A172 (cell line): Measurements from ENCODE around the gene LRP2BP. TPM values are rescaled to one million over a fixed set of nuclear protein-coding genes. Genes with fewer than 3 reads are reported as not detected.

Source experiments
- DNase-seq: peaks from one replicate; pipeline ENCODE4 v3.0.0-alpha.2; 2015; ENCODE audit warnings: low spot score
- total RNA-seq: library from RNA; depleted of rRNA; stranded (reverse); fragments of >200 nt; shearing (Covaris generic); gene quantifications from 2 replicates; pipeline ENCODE4 v1.2.3, GENCODE V29; 2014; rRNA removed

The LRP2BP gene
- total RNA-seq = 0.34 and 0.55 TPM in 2 replicates

GRCh38 chr4:185395238-185395955, at the start of gene LRP2BP:
Gene LRP2BP, minus strand, starts transcription at chr4:185395924. Its CDS starts 17,738 bp downstream, at chr4:185378186.
- DNase-seq = peak; percentile 83

GRCh38 chr4:185445209-185445608, 49.5 kb upstream of the LRP2BP start:
- DNase-seq = no peak

GRCh38 chr4:185441479-185441878, 45.8 kb upstream of the LRP2BP start:
- DNase-seq = no peak

- no peak for DNase-seq
These were observed 42.1 kb upstream of the LRP2BP start for GRCh38 chr4:185437809-185438208.

GRCh38 chr4:185435466-185435865, 39.7 kb upstream of the LRP2BP start:
- no peak for DNase-seq

- DNase-seq = no peak
These were observed 33.9 kb upstream of the LRP2BP start for GRCh38 chr4:185429660-185430059.

- DNase-seq = no peak
These were observed 31.4 kb upstream of the LRP2BP start for GRCh38 chr4:185426960-185427688.

- DNase-seq = peak; percentile 71
These were observed 30.1 kb upstream of the LRP2BP start, which contains the start of gene UFSP2 for GRCh38 chr4:185425647-185426352. Gene UFSP2, minus strand, starts transcription at chr4:185425964. Its CDS starts 96 bp downstream, at chr4:185425868.

- DNase-seq = peak; percentile 13
These were observed 29.4 kb upstream of the LRP2BP start for GRCh38 chr4:185424905-185425646.

- DNase-seq = peak; percentile 48
These were observed 25.8 kb upstream of the LRP2BP start for GRCh38 chr4:185421366-185422124.

GRCh38 chr4:185416955-185417354, 21.2 kb upstream of the LRP2BP start:
- DNase-seq = no peak

- no peak for DNase-seq
These were observed 16.7 kb upstream of the LRP2BP start for GRCh38 chr4:185412412-185412811.

- no peak for DNase-seq
These were observed 16.1 kb upstream of the LRP2BP start for GRCh38 chr4:185411849-185412248.

- DNase-seq = no peak
These were observed 12.7 kb upstream of the LRP2BP start for GRCh38 chr4:185408432-185408831.

GRCh38 chr4:185405296-185405999, 9.7 kb upstream of the LRP2BP start:
- no peak for DNase-seq

- no peak for DNase-seq
These were observed 8.3 kb upstream of the LRP2BP start for GRCh38 chr4:185404031-185404430.

- no peak for DNase-seq
These were observed 3.7 kb upstream of the LRP2BP start for GRCh38 chr4:185399466-185399865.

- no peak for DNase-seq
These were observed 2.9 kb upstream of the LRP2BP start for GRCh38 chr4:185398618-185399017.

- no peak for DNase-seq
These were observed 1.1 kb upstream of the LRP2BP start, which contains the start of gene ANKRD37 for GRCh38 chr4:185396724-185397385. Gene ANKRD37, plus strand, starts transcription at chr4:185396841. Its CDS starts 83 bp downstream, at chr4:185396924.
